Activated T-helper 9 cell treated with anti-CD3 and anti-CD28 coated beads, Interleukin-2, amount 50 U/mL, for 16 hours (primary cell): ENCODE results near the gene CACNA1D.

Experiments used
- DNase-seq: peaks from one replicate; pipeline ENCODE4 v3.0.0-alpha.2; 2020; ENCODE audit warnings: low read depth

The CACNA1D gene

GRCh38 chr3:53691349-53691748 lies 196.9 kb downstream of the CACNA1D start:
- no peak for DNase-seq

DNA sequence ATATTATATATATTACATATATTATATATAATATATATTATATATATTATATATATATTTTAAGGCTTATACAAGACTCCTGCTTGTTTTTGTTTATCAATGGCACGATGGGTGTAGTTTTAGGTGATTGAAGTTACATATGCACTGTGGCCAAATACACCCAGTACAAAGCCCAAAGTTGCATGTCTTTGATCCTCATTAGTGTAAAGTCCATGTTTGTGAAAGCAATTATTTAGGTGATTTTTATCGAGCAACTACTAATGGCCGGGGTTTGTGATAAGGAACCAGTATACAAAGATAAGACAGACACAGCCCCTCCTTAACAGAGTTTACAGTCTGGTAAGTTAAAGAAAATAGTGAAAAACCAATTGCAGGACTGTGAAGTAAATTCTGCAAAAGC lies 197.5 kb downstream of the CACNA1D start:
- DNase-seq, result no peak

- DNase-seq, result no peak
These were observed 199.0 kb downstream of the CACNA1D start for GRCh38 chr3:53693451-53693850.

DNA sequence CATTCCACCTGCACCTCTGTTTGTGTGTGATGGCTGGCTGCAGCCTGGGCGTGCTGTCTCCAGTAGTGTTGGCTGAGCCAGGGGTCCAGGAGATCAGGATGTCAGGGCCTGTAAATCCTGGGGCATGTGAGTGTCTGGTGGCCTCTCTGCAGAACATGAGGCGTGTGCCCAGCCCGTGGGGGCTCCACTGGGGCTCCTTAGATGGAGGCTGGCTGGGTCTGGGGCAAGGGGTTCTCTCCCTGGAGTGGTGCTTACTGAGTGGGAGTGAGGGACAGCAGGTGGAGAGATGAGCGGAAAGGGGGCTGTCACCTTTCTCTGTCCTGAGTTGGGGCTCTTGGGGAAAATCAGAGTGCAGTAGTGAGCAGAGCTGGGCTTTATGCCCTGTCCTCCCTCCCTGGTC lies 199.6 kb downstream of the CACNA1D start:
- no peak for DNase-seq

DNA sequence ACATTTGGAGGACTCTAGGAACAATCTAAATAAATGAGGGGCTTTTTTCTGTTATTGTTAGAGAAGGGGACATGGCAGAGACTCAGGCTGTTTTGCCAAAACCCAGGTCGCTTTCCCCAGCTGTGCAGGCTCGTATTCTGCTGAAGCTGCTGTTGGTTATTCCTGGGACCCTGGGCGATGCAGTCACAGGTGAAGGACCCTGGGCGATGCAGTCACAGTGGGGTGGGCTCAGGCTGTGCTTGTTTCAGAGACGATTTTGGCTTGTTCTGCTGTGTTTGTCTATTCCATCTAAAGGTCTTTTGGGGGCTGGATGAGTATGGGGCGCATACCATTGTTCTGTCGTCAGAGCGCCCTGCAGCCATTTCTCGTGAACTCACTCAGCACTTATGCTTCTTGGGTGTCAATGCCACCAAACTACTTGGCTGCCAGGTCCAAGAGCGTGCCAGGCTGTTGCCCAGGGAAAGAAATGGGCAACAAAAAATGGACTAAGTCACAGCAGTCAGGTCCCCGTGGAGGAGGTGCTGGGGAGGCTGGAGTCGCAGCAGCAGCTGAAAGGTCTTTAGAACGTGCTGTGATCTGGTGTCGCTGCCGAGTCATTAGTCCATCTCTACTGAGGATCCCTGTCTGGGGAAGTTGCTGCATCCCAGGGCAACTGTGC lies 200.4 kb downstream of the CACNA1D start:
- DNase-seq, result no peak

GRCh38 chr3:53695324-53695690 lies 200.9 kb downstream of the CACNA1D start:
- DNase-seq, result no peak

DNA sequence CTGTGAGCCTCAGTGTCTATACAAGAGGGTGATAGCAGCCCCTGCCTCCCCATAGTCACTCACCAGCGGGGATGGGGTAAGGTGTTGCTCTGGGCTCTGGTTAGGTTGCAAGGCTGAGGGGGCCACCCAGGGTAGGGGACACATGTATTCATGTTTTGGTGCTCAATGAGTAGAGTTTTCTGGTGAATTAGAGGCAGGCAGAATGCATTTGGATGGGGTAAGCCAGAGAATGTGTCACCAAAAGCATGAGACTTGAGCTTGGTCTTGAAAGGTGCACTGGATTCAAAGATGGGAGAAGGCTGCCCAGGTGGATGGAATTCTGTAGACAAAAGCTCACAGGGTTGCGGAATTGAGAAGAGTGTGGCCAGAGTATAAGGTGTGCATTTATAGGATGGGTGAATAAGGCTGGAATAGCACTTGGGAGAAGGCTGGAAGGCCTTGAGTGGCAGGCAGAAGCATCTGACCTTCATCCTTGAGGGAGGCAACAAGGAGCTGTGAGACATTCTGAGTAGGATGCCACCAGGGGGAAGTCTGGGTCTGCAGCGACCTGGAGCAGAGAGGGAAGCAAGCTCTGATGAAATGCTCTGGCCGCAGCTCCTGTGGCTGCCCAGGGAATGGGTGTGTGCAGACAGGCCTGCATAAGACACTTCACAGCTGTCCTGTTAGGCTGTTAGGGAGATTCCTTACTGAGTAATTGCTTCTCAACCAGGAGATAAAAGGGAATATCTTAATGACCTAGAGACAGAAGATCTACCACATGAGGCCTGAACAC lies 202.2 kb downstream of the CACNA1D start:
- no peak for DNase-seq

DNA sequence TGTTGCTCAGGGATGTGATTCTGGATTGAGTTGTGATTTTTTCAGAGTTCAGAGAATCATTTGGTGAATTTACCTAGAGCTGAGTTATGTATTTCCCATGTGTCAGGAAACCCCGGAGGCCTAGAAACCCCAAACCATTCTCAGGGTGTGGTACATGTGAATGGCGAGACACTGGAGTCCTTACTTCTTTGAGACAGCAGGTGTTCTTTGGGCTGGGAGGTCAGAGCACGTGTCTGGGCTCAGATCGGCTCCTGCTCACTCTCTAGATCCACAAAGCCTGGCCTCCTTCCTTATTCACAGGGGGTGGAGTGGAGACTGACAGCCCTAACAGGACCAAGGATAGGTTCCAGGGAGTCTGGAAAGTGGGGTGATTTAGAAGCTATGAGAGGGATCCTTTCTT lies 206.0 kb downstream of the CACNA1D start:
- DNase-seq, result no peak

GRCh38 chr3:53702776-53703530 lies 208.5 kb downstream of the CACNA1D start:
- no peak for DNase-seq

DNA sequence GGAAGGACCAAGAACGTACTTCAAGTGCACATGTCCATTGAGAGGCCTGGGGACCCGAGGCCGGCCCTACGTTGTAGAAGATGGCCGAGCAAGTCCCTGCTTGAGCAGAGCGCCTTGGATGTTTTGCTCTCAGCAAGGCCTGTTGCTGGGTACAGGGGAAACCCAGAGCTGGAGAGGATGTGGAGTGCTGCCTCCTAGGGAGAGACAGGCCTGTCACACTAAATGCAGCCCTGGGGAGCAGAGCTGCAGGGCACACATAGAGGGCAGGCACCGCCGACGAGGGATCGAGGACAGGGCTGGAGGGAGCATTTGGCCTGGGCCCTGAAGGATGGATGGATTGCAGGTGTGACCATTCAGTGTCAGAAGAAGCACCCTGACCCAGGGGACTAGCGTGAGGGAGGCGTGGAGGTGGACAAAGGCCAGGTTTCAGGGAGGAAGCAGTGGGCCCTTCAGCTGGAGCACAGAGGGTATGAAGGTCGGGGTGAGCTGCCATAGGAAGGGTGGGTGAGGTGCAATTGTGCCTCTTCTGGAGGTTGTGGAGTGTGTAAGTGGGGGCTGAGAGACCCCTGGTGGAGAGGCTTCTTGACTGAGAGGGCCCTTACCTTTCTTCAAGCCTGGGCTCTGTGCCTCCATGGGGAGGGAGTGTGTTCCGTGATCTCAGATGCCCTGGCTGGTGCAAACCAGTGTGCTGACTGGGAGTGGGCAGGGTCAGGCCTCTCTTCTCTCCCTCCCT lies 209.4 kb downstream of the CACNA1D start:
- no peak for DNase-seq

DNA sequence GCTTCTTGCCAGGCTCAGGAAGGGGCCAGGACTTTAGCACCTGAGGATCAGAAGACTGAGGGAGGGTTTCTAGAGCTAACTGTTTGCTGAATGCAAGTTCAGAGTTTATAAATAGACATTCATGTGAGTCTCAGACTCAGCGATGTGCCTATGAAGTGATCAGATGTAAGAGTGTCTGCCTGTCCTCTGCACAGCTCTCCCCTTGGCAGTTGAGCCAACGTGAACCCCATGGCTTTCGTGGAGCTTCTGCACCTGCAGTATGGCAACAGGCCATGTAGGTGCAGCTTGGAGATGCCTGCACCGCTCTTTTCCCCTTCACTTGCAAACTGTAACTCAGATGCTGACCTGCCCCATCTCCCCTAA lies 209.9 kb downstream of the CACNA1D start:
- no peak for DNase-seq

DNA sequence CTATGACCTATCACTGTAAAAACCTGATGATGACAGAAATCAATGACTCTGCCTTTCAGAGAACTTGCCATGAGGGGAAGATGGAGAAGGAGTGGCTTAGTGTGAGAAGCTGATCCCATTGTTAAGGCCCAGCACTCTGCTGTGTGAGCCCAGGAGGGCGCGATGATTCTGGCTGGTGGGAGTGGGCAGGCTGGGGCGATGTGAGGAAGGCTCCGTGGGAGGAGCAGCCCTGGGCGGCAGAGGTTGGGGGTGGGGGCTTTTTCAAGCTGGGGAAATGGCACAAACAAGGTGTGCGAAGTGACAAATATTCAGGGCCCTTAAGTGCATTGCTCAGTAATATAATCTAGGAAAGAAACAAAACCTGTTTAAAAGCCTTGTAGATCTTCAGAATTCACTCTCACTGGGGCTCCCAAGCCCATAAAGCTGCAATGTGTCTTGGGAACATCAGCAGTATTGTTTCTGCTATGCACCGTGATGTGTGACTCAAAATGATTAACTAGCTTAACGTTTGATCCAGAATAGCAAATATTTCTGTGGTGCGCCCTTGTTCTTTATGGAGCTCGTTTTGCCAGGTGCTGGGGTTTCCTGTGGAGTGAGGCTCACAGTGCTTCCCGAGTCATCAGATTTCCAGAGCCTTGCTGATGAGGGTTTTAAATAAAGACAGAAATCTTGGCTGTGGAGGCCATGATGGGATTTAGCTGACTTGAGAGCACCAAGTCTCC lies 210.8 kb downstream of the CACNA1D start:
- DNase-seq, result no peak

GRCh38 chr3:53705774-53706173 lies 211.4 kb downstream of the CACNA1D start:
- DNase-seq, result no peak

DNA sequence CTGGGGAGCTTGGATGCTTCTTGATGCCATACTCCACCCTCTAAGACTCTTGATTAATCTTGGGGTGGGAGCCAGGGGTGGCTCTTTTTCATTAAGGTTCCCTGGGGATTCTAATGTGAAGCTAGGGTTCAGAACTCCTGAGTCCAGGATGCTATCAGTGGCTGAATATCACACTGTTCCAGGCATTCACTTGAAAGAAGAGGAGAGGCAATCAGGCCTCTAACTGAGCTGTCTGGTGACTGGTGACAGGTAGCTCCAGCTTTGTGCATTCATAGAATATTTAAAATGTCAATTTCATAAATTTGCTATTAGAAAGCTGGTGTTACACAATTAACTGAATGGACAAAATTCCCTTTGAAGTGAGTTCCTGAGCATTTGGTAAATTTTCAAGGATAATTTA lies 212.8 kb downstream of the CACNA1D start:
- no peak for DNase-seq

DNA sequence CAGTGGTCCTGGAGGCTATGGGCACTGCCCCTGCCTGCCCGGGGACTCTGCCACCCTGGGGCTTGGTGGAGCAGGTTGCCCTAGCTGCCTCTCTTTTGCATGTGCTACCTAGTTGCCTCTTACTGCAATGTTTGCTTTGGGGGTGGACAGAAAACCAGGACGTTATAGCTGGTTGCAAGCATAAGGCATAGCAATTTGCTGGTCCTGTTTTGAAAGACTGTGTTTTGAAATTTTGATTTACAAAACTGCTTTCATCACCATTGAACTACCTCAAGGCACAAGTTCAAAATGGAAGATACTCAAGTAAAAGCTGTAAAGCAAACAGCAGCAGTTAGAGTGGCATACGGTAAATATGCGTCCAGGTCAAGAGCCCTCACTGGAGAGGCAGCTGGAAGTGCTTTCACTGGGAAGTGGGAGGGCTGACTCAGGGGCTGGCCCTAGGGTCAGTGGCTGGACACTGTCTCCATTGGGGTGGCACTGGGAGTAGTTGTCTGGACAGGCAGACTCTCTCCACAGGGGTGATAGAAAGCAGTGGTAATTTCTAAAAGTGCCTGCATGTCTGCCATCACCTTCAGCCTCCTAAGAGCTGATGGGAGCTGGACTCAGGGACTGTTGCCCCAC lies 213.7 kb downstream of the CACNA1D start:
- no peak for DNase-seq

DNA sequence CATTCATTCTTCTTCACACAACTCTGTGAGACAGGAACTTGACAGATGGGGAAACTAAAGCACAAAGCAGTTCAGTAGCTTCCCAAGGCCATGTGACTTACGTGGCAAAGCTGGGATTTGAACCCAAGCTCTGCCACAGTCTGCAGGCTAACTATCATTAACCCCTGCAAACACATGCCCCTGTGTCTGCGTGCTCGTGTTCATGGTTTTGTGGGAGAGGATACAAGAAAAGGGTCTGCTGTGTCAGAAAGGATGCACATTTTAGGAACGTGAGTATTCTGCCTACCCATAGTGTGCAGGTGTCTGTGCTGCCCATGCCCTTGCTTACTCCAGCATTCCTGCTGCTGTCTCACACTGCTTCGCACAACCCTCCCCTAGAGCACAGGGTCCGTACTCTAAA lies 214.8 kb downstream of the CACNA1D start:
- DNase-seq, result no peak

GRCh38 chr3:53709860-53710674 lies 215.7 kb downstream of the CACNA1D start:
- peak; percentile 14 for DNase-seq

DNA sequence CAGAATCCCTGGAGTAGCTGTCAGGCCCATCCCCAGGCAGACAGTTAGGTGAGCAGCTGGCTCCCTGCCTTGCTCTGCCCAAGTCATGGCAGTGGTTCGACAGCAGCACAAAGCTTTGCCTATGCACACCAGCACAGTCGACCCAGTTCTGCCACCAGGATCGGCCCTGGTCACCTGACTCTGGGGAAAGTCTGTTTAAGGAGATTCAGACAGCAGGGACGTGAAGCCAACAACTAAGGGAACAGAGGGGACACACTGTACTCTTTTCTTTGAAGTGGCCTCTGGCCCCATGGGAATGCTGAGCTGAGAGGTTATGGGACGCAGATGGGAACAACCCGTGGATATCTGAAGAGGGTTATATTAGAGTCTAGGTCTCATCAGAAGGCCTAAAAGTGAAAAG lies 217.0 kb downstream of the CACNA1D start:
- no peak for DNase-seq

GRCh38 chr3:53712817-53713388 lies 218.5 kb downstream of the CACNA1D start:
- no peak for DNase-seq

GRCh38 chr3:53713626-53714025 lies 219.2 kb downstream of the CACNA1D start:
- DNase-seq, result no peak
